CD8-positive, alpha-beta memory T cell (primary cell): Measurements from ENCODE around the gene ZBTB38. TPM values are rescaled to one million over a fixed set of nuclear protein-coding genes. Genes with fewer than 3 reads are reported as not detected.

Source experiments
- CTCF ChIA-PET: fragments of 350-600 bp; sonication (Branson Sonifier 250); formaldehyde crosslinking; loops from one replicate; lab custom pipeline; 2021; ENCODE audit warnings: antibody characterized with exemption; lab: Charles Lee
- POLR2A ChIA-PET: fragments of 350-600 bp; sonication (Branson Sonifier 250); formaldehyde crosslinking; loops from one replicate; lab custom pipeline; 2021; ENCODE audit warnings: antibody characterized with exemption; lab: Charles Lee
- DNase-seq, 5 donors: peaks; one replicate each; pipeline versions ENCODE4 v3.0.0 to v3.0.0-alpha.2; 2020 to 2022; ENCODE audit warnings: mixed read lengths in 1 of 5
- H3K27ac ChIP-seq: one replicate; pipeline ENCODE4 v1.7.0; 2013; ENCODE audit warnings: low read depth, mild to moderate bottlenecking, low read length, moderate library complexity
- H3K27me3 ChIP-seq: 2 replicates; pipeline ENCODE4 v1.7.0; 2013; ENCODE audit warnings: low read length, mild to moderate bottlenecking; ENCODE audit not compliant: insufficient read depth, poor library complexity, severe bottlenecking
- H3K36me3 ChIP-seq: 2 replicates; pipeline ENCODE4 v1.7.0; 2013; ENCODE audit warnings: mild to moderate bottlenecking, low read length, moderate library complexity; ENCODE audit not compliant: insufficient read depth
- H3K4me1 ChIP-seq: 2 replicates; pipeline ENCODE4 v1.7.0; 2013; ENCODE audit warnings: mild to moderate bottlenecking, low read length, moderate library complexity; ENCODE audit not compliant: insufficient read depth
- H3K4me3 ChIP-seq: 2 replicates; pipeline ENCODE4 v1.7.0; 2013; ENCODE audit warnings: mild to moderate bottlenecking, low read length
- H3K9me3 ChIP-seq: 2 replicates; pipeline ENCODE4 v1.7.0; 2013; ENCODE audit warnings: mild to moderate bottlenecking, low read length
- H3K27ac Mint-ChIP-seq, 8 donors: one replicate each; pipeline ENCODE4 v1.8.0; 2020 to 2021; ENCODE audit warnings: mixed read lengths in 8 of 8, mild to moderate bottlenecking in 6 of 8, inconsistent platforms in 3 of 8, moderate library complexity in 3 of 8
- H3K27me3 Mint-ChIP-seq, 2 donors: one replicate each; pipeline ENCODE4 v1.8.0; 2020 to 2021; ENCODE audit warnings: mixed read lengths in 2 of 2, mild to moderate bottlenecking in 1 of 2, moderate library complexity in 1 of 2
- H3K36me3 Mint-ChIP-seq, 3 donors: one replicate each; pipeline ENCODE4 v1.8.0; 2020 to 2021; ENCODE audit warnings: mixed read lengths in 3 of 3, inconsistent platforms in 1 of 3, mild to moderate bottlenecking in 1 of 3
- H3K4me1 Mint-ChIP-seq, 3 donors: one replicate each; pipeline ENCODE4 v1.8.0; 2020 to 2021; ENCODE audit warnings: mixed read lengths in 3 of 3, inconsistent platforms in 1 of 3, mild to moderate bottlenecking in 1 of 3
- H3K4me3 Mint-ChIP-seq, 7 donors: one replicate each; pipeline ENCODE4 v1.8.0; 2020 to 2021; ENCODE audit warnings: mixed read lengths in 7 of 7, mild to moderate bottlenecking in 6 of 7, moderate library complexity in 4 of 7, inconsistent platforms in 2 of 7
- H3K9me3 Mint-ChIP-seq, 5 donors: one replicate each; pipeline ENCODE4 v1.8.0; 2020 to 2022; ENCODE audit warnings: mixed read lengths in 5 of 5, mild to moderate bottlenecking in 3 of 5, moderate library complexity in 2 of 5, inconsistent platforms in 1 of 5
- polyA plus RNA-seq: library from polyadenylated mRNA; unstranded; fragments of 300-500 nt; fragmentation: Illumina TruSeq; gene quantifications from one replicate; pipeline ENCODE4 v1.2.3, GENCODE V29; 2021
- total RNA-seq, 2 experiments: library from RNA; stranded (reverse); gene quantifications; one replicate each; pipeline ENCODE4 v1.2.3, GENCODE V29; 2021

The ZBTB38 gene
- total and polyA plus RNA-seq, 3 experiments from 2014 or later, result 78.6 to 115 (median 87.1) TPM

GRCh38 chr3:141397996-141398395 lies 29.7 kb downstream of the ZBTB38 start:
- no peaks in the 10 kb centered on the region for H3K27me3 ChIP-seq
- Mint-ChIP-seq H3K27ac (peak overlapping the region in 1 of 8 donors; percentile 26), H3K4me1 (peaks cover 23 to 33% (median 27%) of the 10 kb centered on the region in 3 donors), H3K36me3 (peaks cover 0 to 17% (median 9%) of the 10 kb centered on the region in 3 donors), H3K27me3 (peaks cover 0 to 4% of the 10 kb centered on the region in 2 donors), H3K9me3 (peaks cover 0 to 13% (median 5%) of the 10 kb centered on the region in 5 donors), H3K4me3 (no peak overlapping the region)
- no peak for DNase-seq
- H3K4me3 ChIP-seq, result no peak overlapping the region
- ChIA-PET CTCF (interaction anchor here (1.2 to 1.6 kb wide), 2 partner anchors 18 to 36 kb away, joined by 3 to 4 read pairs; no protein-coding TSS in a partner anchor), POLR2A (interaction anchor here (1.0 kb wide), 1 partner anchor 14 kb away, joined by 5 read pairs; no protein-coding TSS in a partner anchor)
- H3K36me3 ChIP-seq, result no peaks in the 10 kb centered on the region
- peaks cover 27% of the 10 kb centered on the region for H3K4me1 ChIP-seq
- H3K9me3 ChIP-seq, result no peaks in the 10 kb centered on the region
- H3K27ac ChIP-seq, result no peak overlapping the region

GRCh38 chr3:141399200-141399599 lies 30.9 kb downstream of the ZBTB38 start:
- ChIA-PET CTCF (no interaction called here), POLR2A (no interaction called here)
- Mint-ChIP-seq H3K4me3 (peak overlapping the region in 6 of 7 donors; percentile 13 to 69 (median 38)), H3K27ac (peak overlapping the region in 4 of 8 donors; percentile 65 to 83 (median 74)), H3K9me3 (peaks cover 0 to 13% (median 5%) of the 10 kb centered on the region in 5 donors), H3K4me1 (peaks cover 29 to 43% (median 39%) of the 10 kb centered on the region in 3 donors), H3K36me3 (peaks cover 4 to 19% (median 17%) of the 10 kb centered on the region in 3 donors), H3K27me3 (no peaks in the 10 kb centered on the region)
- H3K4me1 ChIP-seq, result peaks cover 38% of the 10 kb centered on the region
- peaks cover 4% of the 10 kb centered on the region for H3K36me3 ChIP-seq
- no peak for DNase-seq
- no peak overlapping the region for H3K4me3 ChIP-seq
- no peak overlapping the region for H3K27ac ChIP-seq
- H3K27me3 ChIP-seq, result no peaks in the 10 kb centered on the region
- H3K9me3 ChIP-seq, result no peaks in the 10 kb centered on the region

GRCh38 chr3:141400073-141400971 lies 32.0 kb downstream of the ZBTB38 start:
- Histone ChIP-seq H3K27me3 (no peaks in the 10 kb centered on the region), H3K9me3 (no peaks in the 10 kb centered on the region), H3K4me1 (peaks cover 47% of the 10 kb centered on the region), H3K36me3 (peaks cover 15% of the 10 kb centered on the region), H3K4me3 (no peak overlapping the region), H3K27ac (no peak overlapping the region)
- Mint-ChIP-seq H3K4me1 (peaks cover 40 to 54% (median 51%) of the 10 kb centered on the region in 3 donors), H3K27ac (peak overlapping the region; percentile 46 to 98 (median 82)), H3K27me3 (no peaks in the 10 kb centered on the region), H3K4me3 (peak overlapping the region; percentile 15 to 90 (median 69)), H3K9me3 (peaks cover 0 to 13% (median 5%) of the 10 kb centered on the region in 5 donors), H3K36me3 (peaks cover 12 to 30% (median 23%) of the 10 kb centered on the region in 3 donors)
- no peak for DNase-seq
- ChIA-PET POLR2A (interaction anchor here (1.1 to 2.7 kb wide), 5 partner anchors 12 to 89 kb away, joined by 3 to 10 read pairs (median 6); no protein-coding TSS in a partner anchor), CTCF (interaction anchor here (1.0 to 7.3 kb wide), 8 partner anchors 12 to 93 kb away, joined by 3 to 45 read pairs (median 4); no protein-coding TSS in a partner anchor)

- Mint-ChIP-seq H3K9me3 (peaks cover 0 to 13% (median 5%) of the 10 kb centered on the region in 5 donors), H3K36me3 (peaks cover 17 to 38% (median 24%) of the 10 kb centered on the region in 3 donors), H3K4me1 (peaks cover 46 to 62% (median 58%) of the 10 kb centered on the region in 3 donors), H3K27ac (peak overlapping the region; percentile 60 to 98 (median 90)), H3K4me3 (peak overlapping the region; percentile 16 to 90 (median 83)), H3K27me3 (no peaks in the 10 kb centered on the region)
- POLR2A ChIA-PET, result interaction anchor here (1.1 to 4.2 kb wide), 6 partner anchors 11 to 89 kb away, joined by 3 to 65 read pairs (median 7); no protein-coding TSS in a partner anchor
- peaks cover 15% of the 10 kb centered on the region for H3K36me3 ChIP-seq
- H3K27me3 ChIP-seq, result no peaks in the 10 kb centered on the region
- no peak overlapping the region for H3K4me3 ChIP-seq
- DNase-seq, result no peak
- CTCF ChIA-PET, result interaction anchor here (1.0 to 7.3 kb wide), 9 partner anchors 11 to 94 kb away, joined by 3 to 45 read pairs (median 4); no protein-coding TSS in a partner anchor
- no peaks in the 10 kb centered on the region for H3K9me3 ChIP-seq
- no peak overlapping the region for H3K27ac ChIP-seq
- H3K4me1 ChIP-seq, result peaks cover 54% of the 10 kb centered on the region
Measured at GRCh38 chr3:141401095-141401494, 32.8 kb downstream of the ZBTB38 start.

GRCh38 chr3:141401573-141402475 lies 33.5 kb downstream of the ZBTB38 start:
- peaks cover 18 to 46% (median 24%) of the 10 kb centered on the region in 3 donors for H3K36me3 Mint-ChIP-seq
- H3K9me3 ChIP-seq, result no peaks in the 10 kb centered on the region
- DNase-seq, result peak; percentile 49 to 73 (median 54)
- H3K9me3 Mint-ChIP-seq, result peaks cover 0 to 7% (median 4%) of the 10 kb centered on the region in 5 donors
- peaks cover 61% of the 10 kb centered on the region for H3K4me1 ChIP-seq
- H3K4me3 ChIP-seq, result peak overlapping the region; percentile 68
- no peaks in the 10 kb centered on the region for H3K27me3 Mint-ChIP-seq
- H3K27me3 ChIP-seq, result no peaks in the 10 kb centered on the region
- peak overlapping the region; percentile 76 to 98 (median 92) for H3K27ac Mint-ChIP-seq
- CTCF ChIA-PET, result interaction anchor here (1.0 to 7.3 kb wide), 9 partner anchors 11 to 41 kb away, joined by 3 to 45 read pairs (median 5); no protein-coding TSS in a partner anchor
- H3K4me1 Mint-ChIP-seq, result peaks cover 54 to 69% (median 66%) of the 10 kb centered on the region in 3 donors
- H3K36me3 ChIP-seq, result peaks cover 19% of the 10 kb centered on the region
- POLR2A ChIA-PET, result interaction anchor here (1.0 to 4.2 kb wide), 7 partner anchors 10 to 95 kb away, joined by 5 to 65 read pairs (median 6); no protein-coding TSS in a partner anchor
- H3K27ac ChIP-seq, result peak overlapping the region; percentile 73
- peak overlapping the region; percentile 69 to 90 (median 84) for H3K4me3 Mint-ChIP-seq

- DNase-seq, result peak; percentile 21 to 70 (median 44)
- peak overlapping the region; percentile 93 to 99 (median 96) for H3K4me3 Mint-ChIP-seq
Measured at GRCh38 chr3:141402476-141403171, 34.3 kb downstream of the ZBTB38 start.

More at GRCh38 chr3:141402476-141403171, 34.3 kb downstream of the ZBTB38 start:
- POLR2A ChIA-PET, result interaction anchor here (1.0 to 4.2 kb wide), 7 partner anchors 9 to 171 kb away, joined by 3 to 65 read pairs (median 5); partner anchors contain the start of gene PXYLP1
- Mint-ChIP-seq H3K36me3 (peaks cover 17 to 49% (median 18%) of the 10 kb centered on the region in 3 donors), H3K4me1 (peaks cover 59 to 77% (median 74%) of the 10 kb centered on the region in 3 donors), H3K27me3 (no peaks in the 10 kb centered on the region), H3K9me3 (no peaks in the 10 kb centered on the region), H3K27ac (peak overlapping the region; percentile 92 to 97 (median 96))
- Histone ChIP-seq H3K4me3 (peak overlapping the region; percentile 75), H3K27me3 (no peaks in the 10 kb centered on the region), H3K36me3 (peaks cover 22% of the 10 kb centered on the region), H3K4me1 (peaks cover 61% of the 10 kb centered on the region), H3K27ac (peak overlapping the region; percentile 55), H3K9me3 (no peaks in the 10 kb centered on the region)
- CTCF ChIA-PET, result interaction anchor here (0.6 to 7.3 kb wide), 8 partner anchors 8 to 95 kb away, joined by 3 to 45 read pairs (median 6); no protein-coding TSS in a partner anchor
